Eye (tissue), 1 donor: ENCODE data around the gene NRGN.

Experiments
- DNase-seq: peaks from one replicate; pipeline ENCODE4 v3.0.0-alpha.2; 2015

The NRGN gene

DNA sequence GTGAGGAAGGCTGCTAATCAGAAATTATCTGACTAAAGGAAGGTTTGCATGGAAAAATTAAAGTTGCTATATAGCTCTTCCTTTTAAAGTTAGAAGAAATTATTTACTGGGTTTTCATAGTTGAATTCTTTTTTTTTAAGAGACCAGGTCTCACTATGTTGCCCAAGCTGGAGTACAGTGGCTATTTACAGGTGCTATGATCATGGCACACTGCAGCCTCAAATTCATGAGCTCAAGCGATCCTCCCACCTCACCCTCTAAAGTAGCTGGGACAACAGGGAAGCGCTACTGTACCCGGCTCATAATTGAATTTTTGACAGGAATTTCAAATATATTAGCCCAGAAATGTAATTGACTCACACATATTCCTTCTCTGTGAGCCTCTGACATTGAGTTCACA is 56.6 kb downstream of the NRGN start:
- DNase-seq = no peak
